HG03066 (cell line): Measurements from ENCODE around the gene GGTLC1.

Experiments used
- ATAC-seq: cut with Tn5 transposase; IDR thresholded peaks from one replicate; pipeline ENCODE4 v1.9.1; 2021; ENCODE audit warnings: low read depth; ENCODE audit not compliant: unreplicated experiment

The GGTLC1 gene

DNA sequence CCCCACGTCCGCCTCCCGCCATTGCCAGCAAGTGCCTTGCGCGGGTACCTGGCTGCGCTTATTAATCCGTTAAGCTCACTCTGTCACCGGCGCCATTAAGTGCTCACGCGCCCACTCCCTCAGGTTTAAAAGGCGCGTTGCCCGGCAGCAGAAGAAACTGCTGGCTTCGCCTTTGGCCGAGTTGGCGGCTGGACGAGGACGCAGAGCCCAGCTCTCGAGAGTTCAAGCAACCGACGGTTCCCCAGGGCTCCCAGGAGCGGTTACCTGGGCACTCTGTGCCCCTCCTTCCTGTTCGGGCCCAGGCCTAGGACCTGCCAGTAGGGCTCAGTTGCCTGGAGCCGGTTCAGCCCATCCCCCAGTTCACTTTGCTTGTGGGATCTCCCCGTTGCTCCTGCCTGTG lies at the start of gene GGTLC1:
TSS of gene GGTLC1 (minus strand) at position 219 of the 400 bp plus-strand sequence. CDS start 2,168 bp downstream, outside the sequence.
- no peak for ATAC-seq

DNA sequence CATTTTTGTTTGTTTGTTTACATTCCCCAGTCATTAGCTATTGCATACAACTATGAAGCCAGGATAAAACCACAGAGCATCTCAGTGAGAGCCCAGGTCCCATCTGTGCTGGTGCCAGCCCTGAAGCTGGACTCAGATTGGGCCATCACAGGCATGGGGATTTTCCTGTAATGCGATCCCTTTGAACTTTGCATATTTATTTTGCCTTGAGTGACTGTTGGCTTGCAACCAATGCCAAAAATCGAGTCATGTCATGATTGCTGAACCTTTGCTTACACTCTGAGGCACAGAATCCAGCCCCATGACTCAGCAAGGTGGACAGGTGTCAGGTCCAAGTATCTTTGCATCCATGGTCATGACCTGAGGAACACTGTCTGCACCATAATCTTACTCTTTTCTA lies 46.2 kb upstream of the GGTLC1 start:
- ATAC-seq: no peak

DNA sequence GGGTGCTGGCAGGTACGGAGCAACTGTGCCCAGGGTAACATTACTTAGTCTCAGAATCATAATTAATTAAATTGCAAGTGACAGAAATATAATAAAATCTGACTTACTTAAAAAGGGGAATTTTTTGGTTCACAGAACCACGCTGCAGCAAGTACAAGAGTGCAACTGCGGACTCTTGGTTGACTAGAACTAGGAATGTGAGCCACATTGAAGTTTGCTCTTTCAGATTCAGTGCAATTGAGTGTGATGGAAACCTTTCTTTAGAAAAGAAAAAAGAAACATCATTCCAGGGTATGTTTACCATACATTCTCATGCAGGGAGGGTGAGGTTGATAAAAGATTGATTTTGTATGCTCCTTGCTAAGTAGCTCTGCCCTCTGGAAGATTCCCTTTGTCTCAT lies 45.0 kb upstream of the GGTLC1 start:
- no peak for ATAC-seq

DNA sequence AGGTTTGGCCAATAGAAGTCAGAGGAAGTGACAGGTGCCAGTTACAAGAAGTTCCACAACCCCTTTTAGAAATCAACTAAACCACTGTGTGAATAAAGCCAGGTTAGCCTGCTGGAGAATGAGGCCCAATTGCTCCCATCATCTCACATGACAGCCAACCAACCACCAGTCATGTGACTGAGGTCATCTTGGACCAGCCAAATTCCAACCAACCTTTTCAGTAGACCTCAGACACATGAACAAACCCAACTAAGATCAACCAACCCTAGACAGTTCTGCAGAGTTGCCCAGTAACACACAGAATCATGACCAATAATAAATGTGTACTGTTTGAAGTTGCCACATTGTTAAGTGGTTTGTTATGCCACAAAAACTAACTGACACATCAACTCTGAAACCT lies 44.6 kb upstream of the GGTLC1 start:
- no peak for ATAC-seq

DNA sequence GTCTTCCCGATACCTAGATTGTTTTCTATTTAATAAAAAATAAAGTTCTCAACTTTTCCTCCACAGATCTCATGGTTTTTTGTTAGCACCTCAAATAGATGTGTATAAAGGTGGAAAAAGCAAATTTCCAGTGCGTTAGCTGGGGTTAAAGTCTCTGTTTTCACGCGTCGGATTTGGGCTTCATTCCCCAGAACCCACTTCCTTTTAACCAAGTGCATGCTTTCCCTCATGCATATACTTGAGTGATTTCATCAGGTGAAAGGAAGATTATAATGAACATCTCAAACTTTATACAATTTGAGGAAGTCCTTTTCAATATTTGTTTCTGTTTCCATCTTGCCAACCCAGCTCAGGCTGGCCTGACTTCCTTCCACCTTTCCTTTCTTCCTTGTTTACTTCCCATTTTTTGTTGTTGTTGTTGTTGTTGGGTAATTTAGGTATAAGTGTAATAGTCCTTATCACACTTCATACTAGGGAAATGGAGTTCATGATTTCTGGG lies 43.9 kb upstream of the GGTLC1 start:
- ATAC-seq: no peak

DNA sequence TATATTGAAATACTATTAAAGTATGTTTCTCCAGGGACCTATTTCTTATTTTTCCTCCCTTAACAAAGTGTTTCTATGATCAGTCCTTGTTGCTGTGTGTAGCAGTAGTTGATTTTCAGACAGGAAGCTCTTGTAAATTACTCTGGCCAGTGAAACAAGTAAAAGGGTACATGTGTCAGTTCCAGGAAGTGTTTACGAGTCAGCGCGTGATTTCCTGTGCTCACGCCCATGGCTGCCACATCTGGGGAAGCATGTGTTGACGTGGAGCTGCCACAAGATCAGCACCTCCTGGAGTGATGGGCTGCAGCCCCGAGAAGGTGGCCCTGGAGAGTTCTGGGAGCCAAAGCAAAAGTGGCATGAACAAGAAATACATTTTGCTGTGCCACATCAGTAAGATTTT lies 38.6 kb upstream of the GGTLC1 start:
- no peak for ATAC-seq

DNA sequence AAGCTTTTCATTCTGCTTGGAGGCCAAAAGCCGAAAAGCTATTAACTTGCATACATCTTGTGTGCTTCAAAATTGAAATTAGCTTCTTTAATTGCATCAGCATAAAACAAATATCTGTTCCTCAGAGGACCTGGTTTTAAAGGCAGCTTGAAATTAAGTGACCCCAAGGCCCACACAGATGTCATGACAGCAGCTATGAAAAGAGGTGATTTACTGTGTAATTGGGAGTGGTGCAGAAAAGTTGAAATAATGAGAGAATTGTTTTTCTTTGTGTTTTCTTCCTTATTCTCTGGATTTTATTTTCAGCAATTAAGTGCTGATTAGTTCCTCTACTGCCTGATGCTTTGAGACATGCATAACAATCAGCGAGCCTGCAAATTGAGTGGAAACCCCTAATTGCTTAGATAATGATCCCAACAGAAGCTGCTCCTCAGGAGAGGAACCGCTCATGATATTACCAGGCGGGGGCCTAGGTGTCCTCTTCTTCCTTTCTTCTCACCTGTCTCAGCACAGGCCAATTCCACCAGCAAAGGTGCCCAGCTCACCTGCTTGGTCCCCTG lies 34.1 kb upstream of the GGTLC1 start:
- ATAC-seq: no peak

DNA sequence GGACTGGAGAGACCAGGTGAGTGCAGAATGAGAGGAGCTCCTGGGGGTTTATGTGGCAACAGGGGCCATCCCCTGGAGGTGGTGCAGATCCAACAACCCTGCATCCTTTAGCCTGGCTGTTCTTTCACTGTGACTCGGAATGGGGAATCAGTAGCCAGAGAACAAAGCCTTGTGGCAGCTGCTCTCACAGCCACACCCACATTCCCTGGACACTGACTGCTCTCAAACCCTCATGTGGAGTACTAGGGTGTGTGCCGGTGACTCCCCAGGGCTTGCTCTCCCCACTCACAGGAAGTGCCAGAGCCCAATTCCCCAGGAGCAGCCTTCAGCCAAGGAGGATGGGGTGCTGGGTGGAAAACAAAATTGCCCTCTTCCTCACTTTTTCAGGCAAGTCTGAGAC lies 30.2 kb upstream of the GGTLC1 start:
- no peak for ATAC-seq

DNA sequence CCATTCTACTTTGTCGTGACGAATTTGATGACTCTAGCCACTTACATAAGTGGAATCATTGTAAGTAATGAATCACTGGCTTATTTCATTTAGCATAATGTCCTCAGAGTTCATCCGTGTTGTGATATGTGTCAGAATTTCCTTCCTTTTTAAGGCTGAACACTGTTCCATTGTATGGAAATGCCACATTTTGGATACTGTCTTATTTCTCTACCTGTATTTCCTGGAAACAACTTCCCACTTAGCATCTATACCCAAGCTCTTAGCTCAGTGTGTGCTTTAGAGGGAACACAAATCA lies 28.8 kb upstream of the GGTLC1 start:
- ATAC-seq: no peak

DNA sequence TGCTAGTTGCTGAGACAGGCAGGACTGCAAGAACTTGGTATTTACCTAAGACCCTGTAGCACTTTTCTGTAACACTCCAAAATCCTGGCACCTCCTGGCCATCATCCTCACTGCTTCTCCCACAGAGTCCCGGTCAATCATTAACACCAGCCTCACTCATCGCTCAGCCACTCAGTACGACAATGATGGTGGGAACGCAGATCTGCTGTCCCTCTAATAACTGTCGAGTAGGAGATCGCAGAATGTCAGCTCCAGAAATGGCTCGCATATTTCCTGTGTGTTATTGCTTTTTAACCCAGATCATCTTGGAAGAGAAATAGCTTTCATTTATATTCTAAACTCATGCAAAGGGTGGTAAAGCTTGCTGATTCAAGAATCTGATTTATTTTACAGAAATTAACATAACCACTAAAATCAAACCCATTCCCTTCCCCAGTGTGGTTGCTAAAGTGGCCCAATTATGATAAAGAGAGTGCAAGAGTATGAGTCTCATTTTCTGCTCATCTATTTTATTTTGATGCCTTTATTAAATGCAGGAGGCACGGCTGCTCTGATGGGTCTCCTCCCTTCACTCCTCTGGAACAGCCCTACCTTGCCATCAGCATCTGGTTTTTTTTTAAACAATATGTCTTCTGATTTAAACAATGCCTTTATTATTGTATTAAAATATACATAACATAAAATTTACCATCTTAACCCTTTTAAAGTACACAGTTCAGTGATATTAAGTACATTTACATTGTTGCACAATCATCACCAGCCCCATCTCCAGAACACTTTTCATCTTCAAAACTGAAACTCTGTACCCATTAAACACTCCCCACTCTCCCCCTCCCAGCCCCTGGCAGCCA lies 28.3 kb upstream of the GGTLC1 start:
- ATAC-seq: no peak

DNA sequence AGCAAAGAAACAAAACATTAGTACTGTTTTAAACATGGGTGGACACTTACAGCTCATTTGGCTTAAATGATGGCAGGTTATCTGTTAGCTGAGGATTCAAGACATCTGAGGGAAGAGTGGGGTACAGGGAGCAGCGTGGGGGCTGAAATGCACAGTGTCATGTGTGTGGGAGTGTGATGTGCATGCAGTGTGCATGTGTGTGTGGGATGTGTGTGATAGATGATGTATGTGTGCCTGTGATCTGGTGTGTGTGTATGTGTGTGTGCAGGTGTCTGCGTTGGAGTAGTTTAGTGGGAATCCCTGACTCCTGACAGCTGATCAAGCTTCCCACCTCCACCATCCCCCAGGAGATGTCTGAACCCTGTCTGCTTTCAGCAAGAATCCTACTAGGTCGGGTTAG lies 25.4 kb upstream of the GGTLC1 start:
- no peak for ATAC-seq

DNA sequence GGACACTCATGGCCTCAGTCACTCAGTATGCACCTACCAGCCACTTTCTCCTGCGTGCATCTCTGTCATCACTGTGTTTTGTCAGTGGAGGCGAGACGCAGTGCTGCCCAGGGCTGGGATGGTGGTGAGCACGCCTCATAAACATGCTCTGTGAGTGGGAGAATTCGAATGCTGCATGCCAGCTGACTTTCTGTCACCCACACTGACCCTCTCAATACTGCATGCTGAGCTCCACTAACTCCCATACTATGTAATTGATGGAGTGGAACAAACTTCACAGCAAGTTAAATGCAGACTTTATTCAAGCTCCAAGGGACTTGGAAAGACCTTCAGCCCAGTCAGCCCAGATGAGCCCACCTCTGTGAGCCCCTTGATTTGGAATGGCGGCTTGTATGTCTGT lies 22.7 kb upstream of the GGTLC1 start:
- ATAC-seq: no peak

DNA sequence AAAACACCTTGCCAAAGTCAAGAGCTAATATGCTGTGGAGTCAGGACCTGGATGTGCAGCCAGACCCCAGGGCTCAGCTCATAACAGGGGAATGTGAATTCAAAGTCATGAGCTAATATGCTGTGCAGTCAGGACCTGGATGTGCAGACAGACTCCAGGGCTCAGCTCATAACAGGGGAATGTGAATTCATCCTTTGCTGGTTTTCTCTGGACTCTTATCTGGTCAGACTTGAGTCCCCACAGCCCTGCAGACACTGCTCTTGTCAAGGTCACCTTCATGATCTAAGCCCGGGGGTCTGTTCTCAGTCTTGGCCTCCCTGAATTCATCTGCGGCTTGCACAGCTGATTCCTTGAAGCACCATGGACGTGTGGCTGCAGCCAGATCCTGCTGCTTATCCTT lies 19.2 kb upstream of the GGTLC1 start:
- no peak for ATAC-seq

DNA sequence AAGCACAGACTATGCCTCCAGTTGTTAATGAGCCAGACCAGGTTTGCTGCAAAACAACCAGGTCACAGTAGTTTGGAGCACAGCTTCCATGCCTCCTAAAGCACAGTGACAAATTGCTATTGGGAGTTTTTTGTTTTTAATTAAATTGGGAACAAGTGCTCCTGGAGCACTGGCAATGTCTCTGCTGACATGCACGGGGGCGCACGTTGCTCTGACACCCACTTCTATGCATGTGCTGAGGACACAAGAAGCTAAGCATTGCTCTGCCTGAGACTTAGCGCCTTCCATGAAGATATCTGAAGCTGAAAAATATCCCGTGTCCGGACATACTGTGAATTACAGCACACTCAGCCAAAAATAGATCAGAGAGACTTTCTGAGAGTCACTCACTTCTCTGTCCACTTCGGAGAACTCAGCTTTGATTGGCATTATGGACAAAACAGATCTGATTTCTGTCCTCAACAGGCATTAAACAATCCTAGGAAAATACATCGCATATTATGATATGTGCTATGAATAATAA lies 18.6 kb upstream of the GGTLC1 start:
- ATAC-seq: no peak

DNA sequence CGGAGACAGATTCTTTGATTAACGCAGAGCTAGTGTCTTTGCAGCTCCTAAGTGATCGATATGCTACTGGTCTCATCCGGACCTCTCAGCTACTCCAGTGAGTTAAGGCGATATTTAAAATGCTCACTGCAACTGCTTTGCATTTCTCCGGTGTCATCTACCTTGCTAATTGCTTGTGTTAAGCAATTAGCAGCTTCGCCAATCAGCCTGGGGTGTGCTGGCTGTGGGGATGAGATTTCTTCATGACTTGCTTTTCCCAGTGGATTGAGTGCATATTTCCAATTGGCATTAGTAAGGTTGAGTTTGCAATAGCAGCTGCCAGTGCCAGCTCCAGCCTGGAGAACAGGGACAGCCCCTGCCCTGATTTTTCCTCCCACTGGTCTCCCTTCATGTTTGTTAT lies 18.0 kb upstream of the GGTLC1 start:
- ATAC-seq: no peak

DNA sequence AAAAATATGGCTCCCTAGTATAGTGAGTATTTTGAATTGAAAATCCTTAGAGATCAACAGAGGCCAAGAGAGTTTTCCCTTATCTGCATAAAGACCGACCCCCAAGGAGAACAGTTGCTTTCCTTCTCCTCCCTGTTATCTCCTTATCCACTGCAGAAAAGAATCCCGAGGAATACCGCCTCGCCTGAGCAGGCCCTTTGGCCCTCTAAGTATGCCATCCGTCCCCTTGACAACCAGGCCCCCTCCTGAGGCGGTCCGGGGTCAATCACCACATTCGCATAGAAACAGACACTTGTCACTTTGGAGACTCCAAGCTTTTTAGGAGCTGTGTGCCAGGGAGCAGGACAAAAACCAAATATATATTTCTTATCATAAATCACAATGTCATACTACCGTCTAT lies 15.9 kb upstream of the GGTLC1 start:
- ATAC-seq: no peak

DNA sequence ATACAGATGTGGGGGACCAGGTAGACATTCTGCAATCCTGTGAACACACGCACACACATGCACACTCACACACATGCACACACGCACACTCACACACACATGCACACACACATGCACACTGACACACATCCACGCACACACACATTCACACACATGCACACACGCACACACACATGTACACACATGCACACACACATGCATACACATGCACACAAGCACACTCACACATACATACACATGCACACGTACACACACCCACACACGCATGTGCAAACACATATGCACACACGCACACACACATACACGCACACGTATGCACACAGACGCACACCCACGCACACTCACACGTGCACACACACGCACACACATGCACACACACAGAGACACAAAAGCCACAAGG lies 14.3 kb upstream of the GGTLC1 start:
- ATAC-seq: no peak

DNA sequence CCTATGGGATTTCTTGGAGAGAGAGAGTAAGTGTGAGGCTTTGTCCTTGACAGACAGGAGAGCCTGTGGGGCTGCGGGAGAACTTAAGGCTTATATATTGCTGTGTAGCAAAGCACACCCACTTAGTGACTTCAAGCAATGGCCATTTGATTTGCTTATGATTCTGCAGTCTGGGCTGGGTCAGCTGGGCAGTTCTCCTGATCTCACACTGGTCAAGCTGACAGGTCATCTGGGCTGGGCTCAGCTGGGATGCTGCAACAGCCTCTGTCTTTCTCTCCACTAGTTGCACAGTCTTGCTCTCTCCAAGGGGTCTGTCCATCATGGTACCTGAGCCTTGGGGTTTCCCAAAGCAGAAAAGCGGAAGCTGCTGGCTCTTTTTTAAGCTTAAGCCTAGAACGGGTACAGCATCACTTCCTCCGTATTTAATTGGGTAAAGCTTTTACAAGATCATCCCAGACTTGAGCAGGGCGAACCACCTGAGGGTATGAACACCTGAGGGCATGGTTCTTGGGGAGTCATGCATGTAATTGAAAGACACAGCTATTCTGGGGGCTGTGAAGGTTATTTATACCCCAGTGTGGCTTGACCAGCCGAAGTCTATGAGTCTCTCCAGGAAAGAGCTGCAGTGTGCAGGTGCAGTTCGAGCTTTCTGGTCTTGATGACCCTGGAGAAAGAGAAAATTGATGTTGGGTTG lies 13.3 kb upstream of the GGTLC1 start:
- no peak for ATAC-seq

DNA sequence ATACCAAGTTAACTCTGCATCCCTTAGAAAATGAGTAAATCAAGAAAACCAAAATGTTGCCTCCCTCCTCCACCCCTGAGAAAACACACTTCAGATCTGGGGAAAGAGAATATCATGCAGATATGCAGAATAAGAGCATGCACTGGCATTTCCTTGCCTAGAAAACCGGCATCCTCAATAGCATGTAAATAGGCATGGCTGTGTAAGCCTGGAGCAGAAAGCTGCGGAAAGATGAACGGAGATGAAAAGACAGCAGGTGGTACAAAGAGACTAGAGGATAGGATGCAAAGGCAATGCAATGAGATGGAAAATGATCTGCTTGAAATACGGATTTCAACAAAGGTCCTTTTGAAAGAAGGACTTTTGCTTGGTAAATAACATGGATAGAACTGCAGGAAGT lies 10.3 kb upstream of the GGTLC1 start:
- no peak for ATAC-seq

DNA sequence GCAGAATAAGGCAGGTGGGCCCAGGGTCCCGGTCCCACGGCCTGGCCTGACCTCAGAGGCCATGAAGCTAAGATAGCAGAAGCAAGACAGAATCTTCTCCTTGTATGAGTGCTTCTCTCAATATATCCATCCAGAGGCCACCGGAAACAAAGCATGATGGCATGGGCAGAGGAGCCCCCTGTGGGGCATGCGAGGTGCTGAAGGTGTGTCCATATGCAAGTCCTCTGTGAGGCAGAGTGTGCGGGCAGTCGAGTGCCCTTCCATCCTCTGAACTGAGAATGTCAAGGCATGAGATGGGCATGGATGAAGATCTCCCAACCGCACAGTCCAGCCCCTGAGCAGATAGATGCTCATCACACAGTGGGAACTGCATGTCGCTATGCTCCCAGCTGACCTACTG lies 9.8 kb upstream of the GGTLC1 start:
- ATAC-seq: no peak

DNA sequence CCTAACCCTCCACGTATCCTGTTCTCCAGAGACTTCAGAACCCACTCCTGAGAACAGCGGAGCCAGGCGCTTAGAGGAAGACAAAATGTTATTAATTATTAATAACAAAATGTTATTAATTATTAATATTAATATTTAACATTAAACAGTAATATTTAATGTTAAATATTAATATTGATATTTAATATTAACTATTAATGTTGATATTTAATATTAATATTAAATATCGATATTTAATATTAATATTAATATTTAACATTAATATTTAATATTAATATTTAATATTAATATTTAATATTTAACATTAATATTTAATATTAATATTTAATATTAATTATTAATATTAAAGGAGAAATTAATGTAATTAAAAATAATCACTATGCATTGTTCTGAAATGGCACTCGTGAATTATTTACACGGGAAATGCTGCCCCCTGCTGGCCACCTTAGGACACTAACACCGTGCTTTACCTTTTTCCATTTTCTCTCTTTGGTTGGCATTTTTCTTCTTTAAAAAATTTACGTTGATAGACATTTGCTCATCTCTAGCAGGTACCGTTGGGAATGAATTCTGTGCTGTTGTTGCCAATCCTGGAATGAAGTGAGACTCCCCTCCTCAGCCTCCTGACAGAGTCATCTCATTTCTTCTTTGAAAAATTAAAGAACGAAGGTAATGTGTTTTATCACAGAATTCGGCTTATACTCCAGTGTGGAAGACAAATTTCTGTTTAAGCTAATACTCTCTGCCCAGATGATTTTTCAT lies 7.5 kb upstream of the GGTLC1 start:
- no peak for ATAC-seq
